ENCODE results near the gene TFF2.

Gene TFF2

DNA sequence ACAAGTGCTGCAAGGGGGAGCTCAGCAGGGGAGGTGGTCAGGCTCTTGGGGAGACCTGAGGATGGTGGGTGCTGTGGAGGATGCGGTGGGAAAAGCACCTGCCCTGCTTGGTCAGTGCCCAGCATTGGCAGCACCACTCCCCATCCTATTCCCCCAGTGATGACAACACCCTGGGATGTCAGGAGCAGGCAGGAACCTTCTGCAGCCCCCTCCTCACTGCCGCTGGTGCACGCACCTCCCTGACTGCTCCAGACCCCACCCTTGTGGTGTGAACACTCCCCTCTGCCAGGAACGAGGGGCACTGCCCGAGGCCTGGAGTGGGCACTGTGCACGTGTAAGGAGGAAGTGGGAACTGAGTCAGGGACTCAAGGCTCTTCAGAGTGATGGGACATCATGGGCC is 32.5 kb upstream of the TFF2 start:
- TF ChIP-seq, protein P1, sequence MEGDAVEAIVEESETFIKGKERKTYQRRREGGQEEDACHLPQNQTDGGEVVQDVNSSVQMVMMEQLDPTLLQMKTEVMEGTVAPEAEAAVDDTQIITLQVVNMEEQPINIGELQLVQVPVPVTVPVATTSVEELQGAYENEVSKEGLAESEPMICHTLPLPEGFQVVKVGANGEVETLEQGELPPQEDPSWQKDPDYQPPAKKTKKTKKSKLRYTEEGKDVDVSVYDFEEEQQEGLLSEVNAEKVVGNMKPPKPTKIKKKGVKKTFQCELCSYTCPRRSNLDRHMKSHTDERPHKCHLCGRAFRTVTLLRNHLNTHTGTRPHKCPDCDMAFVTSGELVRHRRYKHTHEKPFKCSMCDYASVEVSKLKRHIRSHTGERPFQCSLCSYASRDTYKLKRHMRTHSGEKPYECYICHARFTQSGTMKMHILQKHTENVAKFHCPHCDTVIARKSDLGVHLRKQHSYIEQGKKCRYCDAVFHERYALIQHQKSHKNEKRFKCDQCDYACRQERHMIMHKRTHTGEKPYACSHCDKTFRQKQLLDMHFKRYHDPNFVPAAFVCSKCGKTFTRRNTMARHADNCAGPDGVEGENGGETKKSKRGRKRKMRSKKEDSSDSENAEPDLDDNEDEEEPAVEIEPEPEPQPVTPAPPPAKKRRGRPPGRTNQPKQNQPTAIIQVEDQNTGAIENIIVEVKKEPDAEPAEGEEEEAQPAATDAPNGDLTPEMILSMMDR (conservative IDR thresholded peaks at IDR 0.05): no peak
- H3K27ac ChIP-seq: peak overlapping the region; percentile 51; the same call in 1 of the 2 replicates

DNA sequence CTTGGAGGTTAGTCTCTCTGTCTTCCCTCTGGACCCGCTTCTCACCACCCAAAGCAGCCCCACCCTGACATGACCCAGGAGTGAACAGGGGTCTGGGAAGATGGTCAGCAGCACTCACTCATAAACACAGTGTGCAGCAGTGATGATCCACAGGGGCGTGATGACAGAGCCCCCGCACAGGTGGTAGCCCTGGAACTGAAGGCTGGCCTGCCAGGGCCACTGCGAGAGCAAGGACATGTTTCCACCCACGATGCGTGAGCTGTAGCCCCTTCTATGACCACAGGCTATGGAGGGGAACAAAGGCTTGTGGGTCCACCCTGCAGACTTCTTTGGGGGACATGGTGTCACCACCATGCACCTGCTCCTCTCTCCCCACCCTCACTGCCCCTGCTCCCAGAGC is 32.1 kb upstream of the TFF2 start:
- H3K27ac ChIP-seq: no peak overlapping the region
- TF ChIP-seq, protein P1 (conservative IDR thresholded peaks at IDR 0.05): no peak

DNA sequence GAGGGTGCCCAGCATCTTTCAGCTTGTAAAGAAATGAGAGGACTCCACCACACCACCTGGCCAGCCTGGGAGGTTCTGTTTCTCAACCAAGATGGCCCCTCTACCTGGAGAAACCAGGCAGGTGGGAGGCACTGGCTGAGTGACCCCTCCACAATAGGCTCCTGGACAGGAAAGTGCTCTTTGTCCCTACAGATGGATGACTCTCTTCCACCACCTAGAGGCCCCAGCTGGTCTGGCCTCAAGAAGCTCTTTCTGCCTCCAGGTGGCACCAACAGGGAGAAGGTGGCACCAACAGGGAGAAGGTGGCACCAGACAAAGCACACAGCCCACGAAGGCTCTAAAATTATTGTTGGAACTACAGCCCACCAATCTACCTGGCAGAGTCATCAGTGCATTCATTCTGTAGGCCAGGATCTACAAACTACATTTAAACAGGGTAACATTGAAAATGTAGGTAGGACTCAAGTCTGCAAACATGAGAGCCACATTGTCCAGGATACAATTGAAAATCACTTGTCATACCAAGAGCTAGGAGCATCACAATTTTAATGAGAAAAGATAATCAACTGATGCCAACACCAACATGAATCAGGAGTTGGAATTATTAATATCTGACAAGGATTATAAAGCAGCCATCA is 30.7 kb upstream of the TFF2 start:
- H3K27ac ChIP-seq: no peak overlapping the region
- TF ChIP-seq, protein P1 (conservative IDR thresholded peaks at IDR 0.05): peak; percentile 80

DNA sequence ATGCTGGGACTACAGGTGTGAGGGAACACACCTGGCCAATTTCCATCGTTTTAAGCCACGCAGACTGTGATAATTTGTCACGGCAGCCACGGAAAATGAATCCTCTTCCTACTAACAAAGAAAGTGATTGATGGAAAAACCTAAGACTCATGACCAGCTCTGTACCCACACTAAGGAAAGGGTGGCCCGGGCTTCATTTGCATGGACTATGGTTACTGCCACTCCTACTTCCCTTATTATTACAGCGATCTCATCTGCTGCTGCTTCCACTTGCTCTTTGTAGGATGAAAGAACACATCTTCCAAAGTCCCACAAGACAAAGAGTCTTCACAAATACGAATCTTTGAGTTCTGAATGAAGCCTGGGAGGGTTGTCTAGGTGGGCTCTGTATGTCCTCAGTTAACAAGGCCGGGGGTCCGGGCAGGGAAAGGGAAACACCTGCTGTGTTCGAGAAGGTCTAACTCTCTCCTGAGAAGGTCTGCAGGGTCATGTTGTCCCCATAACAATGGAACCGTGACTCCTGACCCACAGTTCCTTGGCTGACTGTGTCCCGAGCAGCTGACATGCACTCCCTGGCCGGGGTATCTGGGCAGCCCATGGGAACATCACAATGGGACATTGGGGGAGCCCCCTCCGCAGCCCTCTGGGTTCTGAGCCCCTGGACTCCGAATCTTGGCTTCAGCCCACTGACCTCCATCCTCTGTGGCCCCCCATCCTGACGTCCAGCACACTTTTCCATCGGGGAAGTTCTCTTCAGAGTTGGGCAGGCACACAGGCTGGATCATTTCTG is 28.8 kb upstream of the TFF2 start:
- TF ChIP-seq, protein P1 (conservative IDR thresholded peaks at IDR 0.05): no peak
- no peak overlapping the region for H3K27ac ChIP-seq

DNA sequence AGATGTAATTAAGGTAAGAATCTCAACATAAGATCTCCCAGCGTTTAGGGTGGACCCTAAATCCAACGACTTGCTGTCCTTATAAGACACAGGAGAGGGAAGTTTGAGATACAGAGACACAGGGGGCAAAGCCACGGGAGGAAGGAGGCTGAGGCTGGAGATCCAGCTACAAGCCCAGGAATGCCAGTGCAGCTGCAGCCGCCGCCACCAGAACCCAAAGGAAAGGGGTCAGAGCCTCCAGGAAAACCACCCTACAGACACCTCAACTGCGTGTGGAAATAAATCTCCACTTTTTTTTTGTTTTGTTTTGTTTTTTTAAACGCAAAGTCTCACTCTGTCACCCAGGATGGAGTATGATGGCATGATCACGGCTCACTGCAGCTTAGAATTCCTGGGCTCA is 27.6 kb upstream of the TFF2 start:
- no peak overlapping the region for H3K27ac ChIP-seq
- TF ChIP-seq, protein P1 (conservative IDR thresholded peaks at IDR 0.05): no peak

DNA sequence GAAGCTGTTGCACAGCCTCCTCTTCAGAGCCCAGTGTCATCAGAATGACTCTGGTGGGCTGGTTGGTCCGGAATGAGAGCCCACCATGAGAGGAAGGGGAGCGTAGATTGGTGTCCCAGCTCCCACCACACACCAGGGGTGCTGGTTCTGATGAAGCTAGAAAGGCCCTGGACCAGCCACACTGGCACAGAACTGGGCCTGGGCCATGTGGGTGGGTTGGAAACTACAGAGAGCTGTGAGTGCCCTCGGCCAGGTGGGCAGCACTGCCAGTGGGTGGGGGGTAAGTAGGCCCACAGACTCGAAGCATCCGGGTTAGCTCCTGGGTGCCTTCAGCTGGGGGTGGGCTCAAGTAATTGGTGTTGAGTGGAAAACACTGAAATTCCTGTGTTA is 27.2 kb upstream of the TFF2 start:
- no peak overlapping the region for H3K27ac ChIP-seq
- TF ChIP-seq, protein P1 (conservative IDR thresholded peaks at IDR 0.05): no peak

DNA sequence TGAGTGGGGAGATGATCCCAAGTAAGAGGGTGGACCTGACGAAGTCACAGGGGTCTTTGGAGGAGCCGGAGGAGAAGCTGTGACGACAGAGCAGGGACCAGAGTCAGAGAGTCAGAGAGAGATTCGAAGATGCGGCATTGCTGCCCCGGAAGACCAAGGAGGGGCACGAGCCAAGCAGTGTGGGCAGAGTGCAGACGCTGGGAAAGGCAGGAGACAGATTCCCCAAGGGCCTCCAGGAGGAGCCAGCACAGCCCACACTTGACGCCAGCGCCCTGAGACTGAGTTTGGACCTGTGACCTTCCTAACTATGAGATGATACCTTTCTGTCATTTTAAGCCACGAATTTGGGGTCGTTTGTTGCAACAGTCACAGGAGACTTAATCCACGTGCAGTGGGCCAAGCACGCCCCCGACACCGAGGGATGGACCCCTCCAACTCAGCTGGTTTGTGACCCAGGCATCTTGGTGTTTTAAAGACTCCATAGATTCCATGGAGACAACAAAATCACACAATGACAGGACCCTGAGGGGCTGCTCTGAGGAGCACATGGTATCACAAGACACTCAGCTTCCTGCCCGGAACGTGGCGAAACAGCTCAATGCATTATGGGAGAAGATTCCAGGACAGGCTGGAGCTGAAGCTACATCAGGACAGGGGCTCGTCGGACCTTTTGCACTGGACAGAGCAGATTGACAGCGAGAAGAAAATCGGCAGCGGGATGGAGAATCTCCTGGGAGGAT is 26.6 kb upstream of the TFF2 start:
- TF ChIP-seq, protein P1 (conservative IDR thresholded peaks at IDR 0.05): no peak
- peak overlapping the region; percentile 66; the same call in 1 of the 2 replicates for H3K27ac ChIP-seq

Measured in VCaP (cell line).